CD4-positive, alpha-beta T cell (primary cell): ENCODE results near the gene HMCN1. TPM values are rescaled to one million over a fixed set of nuclear protein-coding genes. Genes with fewer than 3 reads are reported as not detected.

ENCODE experiments used
- ATAC-seq: fragments of 200-7000 bp; cut with Tn5 transposase; one replicate; pipeline ENCODE4 v1.10.0; 2022; ENCODE audit warnings: mild to moderate bottlenecking; ENCODE audit not compliant: poor library complexity
- CTCF ChIA-PET: fragments of 350-600 bp; sonication (Branson Sonifier 250); formaldehyde crosslinking; loops from one replicate; lab custom pipeline; 2021; ENCODE audit warnings: antibody characterized with exemption, inconsistent platforms; lab: Charles Lee
- POLR2A ChIA-PET: fragments of 350-600 bp; sonication (Branson Sonifier 250); formaldehyde crosslinking; loops from one replicate; lab custom pipeline; 2021; ENCODE audit warnings: antibody characterized with exemption, inconsistent platforms; lab: Charles Lee
- DNase-seq, 14 experiments: peaks; one replicate each; pipeline ENCODE4 v3.0.0-alpha.2; 2013 to 2020; ENCODE audit warnings: mixed read lengths in 2 of 14
- H3K27ac ChIP-seq, 2 donors: one replicate each; pipeline versions ENCODE4 v1.5.1 to v1.7.0; 2013; ENCODE audit warnings: low read length in 2 of 2, low read depth in 1 of 2, mild to moderate bottlenecking in 1 of 2
- H3K27me3 ChIP-seq, 2 experiments: 1 replicate in 1 of 2; 2 replicates in 1 of 2; pipeline versions ENCODE4 v1.6.1 to v1.7.0; 2013; ENCODE audit warnings: low read length in 2 of 2, control low read depth in 1 of 2, mild to moderate bottlenecking in 1 of 2, moderate library complexity in 1 of 2; ENCODE audit not compliant: insufficient read depth in 2 of 2, control insufficient read depth in 1 of 2
- H3K36me3 ChIP-seq: one replicate; pipeline ENCODE4 v1.6.1; 2013; ENCODE audit warnings: low read length, control low read depth; ENCODE audit not compliant: insufficient read depth
- H3K4me1 ChIP-seq: one replicate; pipeline ENCODE4 v1.6.1; 2013; ENCODE audit warnings: low read length, control low read depth; ENCODE audit not compliant: insufficient read depth
- H3K4me3 ChIP-seq: one replicate; pipeline ENCODE4 v1.5.1; 2013; ENCODE audit warnings: mild to moderate bottlenecking, low read length, moderate library complexity
- H3K9me3 ChIP-seq, 2 experiments: 1 replicate in 1 of 2; 2 replicates in 1 of 2; pipeline versions ENCODE4 v1.6.1 to v1.7.0; 2013; ENCODE audit warnings: low read length in 2 of 2, mild to moderate bottlenecking in 2 of 2, control low read depth in 1 of 2, moderate library complexity in 1 of 2; ENCODE audit not compliant: control insufficient read depth in 1 of 2, insufficient read depth in 1 of 2
- H3K27ac Mint-ChIP-seq: one replicate; pipeline ENCODE4 v1.8.0; 2020; ENCODE audit warnings: mixed read lengths
- H3K27me3 Mint-ChIP-seq: one replicate; pipeline ENCODE4 v1.8.0; 2021; ENCODE audit warnings: mixed read lengths
- H3K36me3 Mint-ChIP-seq: one replicate; pipeline ENCODE4 v1.8.0; 2021; ENCODE audit warnings: low read depth, mixed read lengths
- H3K4me1 Mint-ChIP-seq: one replicate; pipeline ENCODE4 v1.8.0; 2021; ENCODE audit warnings: low read depth, mixed read lengths
- H3K4me3 Mint-ChIP-seq: one replicate; pipeline ENCODE4 v1.8.0; 2020; ENCODE audit warnings: mild to moderate bottlenecking, mixed read lengths
- H3K9me3 Mint-ChIP-seq: one replicate; pipeline ENCODE4 v1.8.0; 2020; ENCODE audit warnings: mixed read lengths
- CTCF ChIP-seq: fragments of 200-600 bp; IDR thresholded peaks from one replicate; pipeline ENCODE4 v1.8.0; 2022; ENCODE audit warnings: antibody characterized with exemption, mild to moderate bottlenecking
- intact Hi-C, 2 experiments: fragments of 100-400 bp; cut with DNase I in 1 of 2; cut with micrococcal nuclease in 1 of 2; formaldehyde crosslinking; loops; one replicate each; pipeline versions ENCODE4 v1.15.1 to v1.9.0; 2023 to 2025; cut with DNase I, micrococcal nuclease
- total RNA-seq, 174 experiments: library from RNA in 2 of 174; stranded (reverse) in 2 of 174; gene quantifications; one replicate each; pipeline ENCODE4 v1.2.3 and lab custom pipeline; 2021 to 2026

HMCN1 gene
- total RNA-seq, 2 experiments from 2014 or later: 0.14 TPM

GRCh38 chr1:185821612-185822385, 87.6 kb downstream of the HMCN1 start:
- POLR2A ChIA-PET: no interaction called here
- Mint-ChIP-seq H3K9me3 (no peaks in the 10 kb centered on the region), H3K27ac (no peak overlapping the region), H3K4me1 (no peaks in the 10 kb centered on the region), H3K27me3 (peaks cover 20% of the 10 kb centered on the region), H3K36me3 (no peaks in the 10 kb centered on the region), H3K4me3 (no peak overlapping the region)
- no peaks in the 10 kb centered on the region for H3K9me3 ChIP-seq
- DNase-seq (no peak), ATAC-seq (no peak)
- H3K4me3 ChIP-seq: no peak overlapping the region
- CTCF ChIA-PET: interaction anchor here (0.5 to 0.7 kb wide), 3 partner anchors 19 to 268 kb away, joined by 3 read pairs; no protein-coding TSS in a partner anchor
- no peaks in the 10 kb centered on the region for H3K36me3 ChIP-seq
- no peaks in the 10 kb centered on the region for H3K4me1 ChIP-seq
- intact Hi-C loops: no loop called here
- H3K27ac ChIP-seq: no peak overlapping the region
- peaks cover 4% of the 10 kb centered on the region in 2 experiments for H3K27me3 ChIP-seq
- no peak for TF ChIP-seq CTCF

GRCh38 chr1:185823467-185823866, 89.3 kb downstream of the HMCN1 start:
- POLR2A ChIA-PET: no interaction called here
- CTCF ChIA-PET: no interaction called here
- Histone ChIP-seq H3K4me1 (no peaks in the 10 kb centered on the region), H3K27ac (no peak overlapping the region), H3K36me3 (no peaks in the 10 kb centered on the region), H3K4me3 (no peak overlapping the region), H3K9me3 (no peaks in the 10 kb centered on the region), H3K27me3 (peaks cover 4% of the 10 kb centered on the region in 2 experiments)
- no peak for TF ChIP-seq CTCF
- H3K4me1 Mint-ChIP-seq: no peaks in the 10 kb centered on the region
- no peak overlapping the region for H3K4me3 Mint-ChIP-seq
- DNase-seq (no peak), ATAC-seq (no peak)
- H3K9me3 Mint-ChIP-seq: no peaks in the 10 kb centered on the region
- no peak overlapping the region for H3K27ac Mint-ChIP-seq
- intact Hi-C loops: no loop called here
- H3K27me3 Mint-ChIP-seq: peaks cover 14% of the 10 kb centered on the region
- H3K36me3 Mint-ChIP-seq: no peaks in the 10 kb centered on the region

GRCh38 chr1:185824106-185824505, 89.9 kb downstream of the HMCN1 start:
- no peak for ATAC-seq
- Mint-ChIP-seq H3K27me3 (peaks cover 14% of the 10 kb centered on the region), H3K27ac (no peak overlapping the region), H3K4me3 (no peak overlapping the region), H3K9me3 (no peaks in the 10 kb centered on the region), H3K36me3 (no peaks in the 10 kb centered on the region), H3K4me1 (no peaks in the 10 kb centered on the region)
- TF ChIP-seq CTCF: no peak
- Histone ChIP-seq H3K4me3 (no peak overlapping the region), H3K9me3 (no peaks in the 10 kb centered on the region), H3K27ac (no peak overlapping the region), H3K27me3 (peaks cover 4% of the 10 kb centered on the region in 2 experiments), H3K36me3 (no peaks in the 10 kb centered on the region), H3K4me1 (no peaks in the 10 kb centered on the region)
- ChIA-PET CTCF (no interaction called here), POLR2A (no interaction called here)
- no peak for DNase-seq
- intact Hi-C loops: no loop called here
